ENCODE measurements around the gene THAP6.

The THAP6 gene

GRCh38 chr4:75512386-75513211 lies 1.7 kb upstream of the THAP6 start:
- peaks cover 0 to 5% of the 10 kb centered on the region in 2 experiments for H3K4me1 ChIP-seq (ENCODE audit: control insufficient read depth in 1 of 2, insufficient read depth in 2 of 2, low read length in 2 of 2)
- no CpG with 5 or more reads among the region's 6 CpGs for WGBS (ENCODE audit: extremely low coverage, insufficient coverage, insufficient read length)
- no peak overlapping the region for H2BK5ac ChIP-seq (ENCODE audit: low read depth, low read length, poor library complexity)
- no peak overlapping the region for H4K91ac ChIP-seq (ENCODE audit: low read depth, low read length)
- no peak overlapping the region for H4K12ac ChIP-seq (ENCODE audit: low read depth, low read length)
- H3K79me1 ChIP-seq (ENCODE audit: low read length): peaks cover 10% of the 10 kb centered on the region
- H2BK120ac ChIP-seq (ENCODE audit: insufficient read depth, low read length, poor library complexity): no peak overlapping the region
- peaks cover 9% of the 10 kb centered on the region for H3K79me2 ChIP-seq (ENCODE audit: control insufficient read depth, insufficient read depth, low read length, poor library complexity)
- H3K27me3 ChIP-seq (ENCODE audit: insufficient read depth, low read length): no peaks in the 10 kb centered on the region
- no peak overlapping the region for H3K9ac ChIP-seq (ENCODE audit: low read length)
- H3K18ac ChIP-seq (ENCODE audit: low read length): no peak overlapping the region
- H3K23ac ChIP-seq (ENCODE audit: low read length): no peak overlapping the region
- no peak overlapping the region for H2AK5ac ChIP-seq (ENCODE audit: low read length)
- H3K4me3 ChIP-seq (ENCODE audit: low read depth, low read length): no peak overlapping the region
- H3K36me3 ChIP-seq (ENCODE audit: control insufficient read depth in 1 of 2, insufficient read depth in 2 of 2, low read length in 2 of 2): peaks cover 3 to 4% of the 10 kb centered on the region in 2 experiments
- no peak overlapping the region for H4K8ac ChIP-seq (ENCODE audit: low read depth, low read length)
- H2AFZ ChIP-seq (ENCODE audit: insufficient read depth, low read length, poor library complexity): no peak overlapping the region
- H2BK12ac ChIP-seq (ENCODE audit: low read length): no peak overlapping the region
- DNase-seq: peak in 1 of 2 donors; percentile 4
- H3K9me3 ChIP-seq (ENCODE audit: insufficient read depth, low read depth, low read length): no peaks in the 10 kb centered on the region
- no peak overlapping the region for H3K4ac ChIP-seq (ENCODE audit: low read depth, low read length)
- H3K14ac ChIP-seq (ENCODE audit: low read length): no peak overlapping the region
- no peak overlapping the region for H3K27ac ChIP-seq (ENCODE audit: low read depth, low read length)
- peak overlapping the region; percentile 79 for H3K4me2 ChIP-seq (ENCODE audit: low read length)

- no CpG with 5 or more reads among the region's 12 CpGs for WGBS (ENCODE audit: extremely low coverage, insufficient coverage, insufficient read length)
Measured at GRCh38 chr4:75513526-75514130, 645 bp upstream of the THAP6 start.

GRCh38 chr4:75514949-75515612 lies 808 bp downstream of the THAP6 start:
- H3K14ac ChIP-seq (ENCODE audit: low read length): no peak overlapping the region
- DNase-seq: no peak
- H3K9ac ChIP-seq (ENCODE audit: low read length): peak overlapping the region; percentile 88
- H3K79me2 ChIP-seq (ENCODE audit: control insufficient read depth, insufficient read depth, low read length, poor library complexity): peaks cover 9% of the 10 kb centered on the region
- no peak overlapping the region for H2AFZ ChIP-seq (ENCODE audit: insufficient read depth, low read length, poor library complexity)
- H3K4me1 ChIP-seq (ENCODE audit: control insufficient read depth in 1 of 2, insufficient read depth in 2 of 2, low read length in 2 of 2): peaks cover 0 to 5% of the 10 kb centered on the region in 2 experiments
- peaks cover 4 to 5% of the 10 kb centered on the region in 2 experiments for H3K36me3 ChIP-seq (ENCODE audit: control insufficient read depth in 1 of 2, insufficient read depth in 2 of 2, low read length in 2 of 2)
- no peak overlapping the region for H3K4ac ChIP-seq (ENCODE audit: low read depth, low read length)
- H2BK5ac ChIP-seq (ENCODE audit: low read depth, low read length, poor library complexity): no peak overlapping the region
- peak overlapping the region; percentile 86 for H4K12ac ChIP-seq (ENCODE audit: low read depth, low read length)
- H3K27me3 ChIP-seq (ENCODE audit: insufficient read depth, low read length): no peaks in the 10 kb centered on the region
- no peak overlapping the region for H2BK120ac ChIP-seq (ENCODE audit: insufficient read depth, low read length, poor library complexity)
- H4K8ac ChIP-seq (ENCODE audit: low read depth, low read length): no peak overlapping the region
- H4K91ac ChIP-seq (ENCODE audit: low read depth, low read length): no peak overlapping the region
- WGBS (ENCODE audit: extremely low coverage, insufficient coverage, insufficient read length): no CpG with 5 or more reads among the region's 9 CpGs
- peak overlapping the region; percentile 42 for H3K4me3 ChIP-seq (ENCODE audit: low read depth, low read length)
- peak overlapping the region; percentile 89 for H3K4me2 ChIP-seq (ENCODE audit: low read length)
- no peak overlapping the region for H3K23ac ChIP-seq (ENCODE audit: low read length)
- H2BK12ac ChIP-seq (ENCODE audit: low read length): no peak overlapping the region
- H3K27ac ChIP-seq (ENCODE audit: low read depth, low read length): peak overlapping the region; percentile 76
- H3K18ac ChIP-seq (ENCODE audit: low read length): no peak overlapping the region
- H3K79me1 ChIP-seq (ENCODE audit: low read length): peaks cover 10% of the 10 kb centered on the region
- no peaks in the 10 kb centered on the region for H3K9me3 ChIP-seq (ENCODE audit: insufficient read depth, low read depth, low read length)
- no peak overlapping the region for H2AK5ac ChIP-seq (ENCODE audit: low read length)

More at GRCh38 chr4:75513526-75514130, 645 bp upstream of the THAP6 start:
- peak overlapping the region; percentile 85 for H3K14ac ChIP-seq (ENCODE audit: low read length)
- H3K9me3 ChIP-seq (ENCODE audit: insufficient read depth, low read depth, low read length): no peaks in the 10 kb centered on the region
- peak overlapping the region; percentile 82 for H2BK120ac ChIP-seq (ENCODE audit: insufficient read depth, low read length, poor library complexity)
- peak overlapping the region; percentile 89 for H2AFZ ChIP-seq (ENCODE audit: insufficient read depth, low read length, poor library complexity)
- H4K8ac ChIP-seq (ENCODE audit: low read depth, low read length): peak overlapping the region; percentile 88
- peaks cover 10% of the 10 kb centered on the region for H3K79me1 ChIP-seq (ENCODE audit: low read length)
- peak overlapping the region; percentile 78 for H3K18ac ChIP-seq (ENCODE audit: low read length)
- H3K23ac ChIP-seq (ENCODE audit: low read length): no peak overlapping the region
- peak overlapping the region; percentile 76 for H2BK5ac ChIP-seq (ENCODE audit: low read depth, low read length, poor library complexity)
- H3K79me2 ChIP-seq (ENCODE audit: control insufficient read depth, insufficient read depth, low read length, poor library complexity): peaks cover 9% of the 10 kb centered on the region
- no peak overlapping the region for H2AK5ac ChIP-seq (ENCODE audit: low read length)
- peak overlapping the region; percentile 79 for H3K4me2 ChIP-seq (ENCODE audit: low read length)
- H3K36me3 ChIP-seq (ENCODE audit: control insufficient read depth in 1 of 2, insufficient read depth in 2 of 2, low read length in 2 of 2): peaks cover 4 to 5% of the 10 kb centered on the region in 2 experiments
- peak overlapping the region; percentile 86 for H4K91ac ChIP-seq (ENCODE audit: low read depth, low read length)
- no peak for DNase-seq
- peak overlapping the region; percentile 71 for H3K4ac ChIP-seq (ENCODE audit: low read depth, low read length)
- H3K4me1 ChIP-seq (ENCODE audit: control insufficient read depth in 1 of 2, insufficient read depth in 2 of 2, low read length in 2 of 2): peaks cover 0 to 5% of the 10 kb centered on the region in 2 experiments
- H3K27ac ChIP-seq (ENCODE audit: low read depth, low read length): peak overlapping the region; percentile 70
- peak overlapping the region; percentile 93 for H4K12ac ChIP-seq (ENCODE audit: low read depth, low read length)
- H3K9ac ChIP-seq (ENCODE audit: low read length): peak overlapping the region; percentile 8
- H2BK12ac ChIP-seq (ENCODE audit: low read length): peak overlapping the region; percentile 37
- H3K27me3 ChIP-seq (ENCODE audit: insufficient read depth, low read length): no peaks in the 10 kb centered on the region
- H3K4me3 ChIP-seq (ENCODE audit: low read depth, low read length): peak overlapping the region; percentile 97

GRCh38 chr4:75516144-75516543 lies 1.9 kb downstream of the THAP6 start:
- DNase-seq: no peak
- H3K18ac ChIP-seq (ENCODE audit: low read length): no peak overlapping the region
- peaks cover 10% of the 10 kb centered on the region for H3K79me1 ChIP-seq (ENCODE audit: low read length)
- H3K27me3 ChIP-seq (ENCODE audit: insufficient read depth, low read length): no peaks in the 10 kb centered on the region
- H4K8ac ChIP-seq (ENCODE audit: low read depth, low read length): no peak overlapping the region
- H3K4me3 ChIP-seq (ENCODE audit: low read depth, low read length): no peak overlapping the region
- H3K4me2 ChIP-seq (ENCODE audit: low read length): no peak overlapping the region
- peaks cover 4 to 5% of the 10 kb centered on the region in 2 experiments for H3K36me3 ChIP-seq (ENCODE audit: control insufficient read depth in 1 of 2, insufficient read depth in 2 of 2, low read length in 2 of 2)
- no peak overlapping the region for H2BK12ac ChIP-seq (ENCODE audit: low read length)
- H3K23ac ChIP-seq (ENCODE audit: low read length): no peak overlapping the region
- H3K14ac ChIP-seq (ENCODE audit: low read length): no peak overlapping the region
- no peak overlapping the region for H3K9ac ChIP-seq (ENCODE audit: low read length)
- H2BK120ac ChIP-seq (ENCODE audit: insufficient read depth, low read length, poor library complexity): no peak overlapping the region
- no peaks in the 10 kb centered on the region for H3K9me3 ChIP-seq (ENCODE audit: insufficient read depth, low read depth, low read length)
- H4K91ac ChIP-seq (ENCODE audit: low read depth, low read length): no peak overlapping the region
- H3K4me1 ChIP-seq (ENCODE audit: control insufficient read depth in 1 of 2, insufficient read depth in 2 of 2, low read length in 2 of 2): peaks cover 0 to 5% of the 10 kb centered on the region in 2 experiments
- no peak overlapping the region for H3K4ac ChIP-seq (ENCODE audit: low read depth, low read length)
- no peak overlapping the region for H4K12ac ChIP-seq (ENCODE audit: low read depth, low read length)
- H2AFZ ChIP-seq (ENCODE audit: insufficient read depth, low read length, poor library complexity): no peak overlapping the region
- peaks cover 9% of the 10 kb centered on the region for H3K79me2 ChIP-seq (ENCODE audit: control insufficient read depth, insufficient read depth, low read length, poor library complexity)
- no CpG with 5 or more reads among the region's 1 CpG for WGBS (ENCODE audit: extremely low coverage, insufficient coverage, insufficient read length)
- no peak overlapping the region for H2AK5ac ChIP-seq (ENCODE audit: low read length)
- H3K27ac ChIP-seq (ENCODE audit: low read depth, low read length): no peak overlapping the region
- H2BK5ac ChIP-seq (ENCODE audit: low read depth, low read length, poor library complexity): no peak overlapping the region
